Erythroblast (primary cell): Measurements from ENCODE around the gene SLC16A12.
"Not testable (repeated sequence)": the region's sequence is repeated elsewhere in the genome, so short reads cannot be mapped to it uniquely, and the experiment has no call there.

Experiments used
- DNase-seq, 2 experiments: peaks; one replicate each; lab custom pipeline; 2025; lab: John Stamatoyannopoulos, UW
- GATA1 ChIP-seq: IDR thresholded peaks from 2 replicates; pipeline ENCODE4 v1.6.1; 2011; ENCODE audit warnings: low read depth, mild to moderate bottlenecking, control low read depth, low read length, moderate library complexity
- POLR2A ChIP-seq: IDR thresholded peaks from 2 replicates; pipeline ENCODE4 v1.6.1; 2011; ENCODE audit warnings: mild to moderate bottlenecking, low read length

SLC16A12 gene

DNA sequence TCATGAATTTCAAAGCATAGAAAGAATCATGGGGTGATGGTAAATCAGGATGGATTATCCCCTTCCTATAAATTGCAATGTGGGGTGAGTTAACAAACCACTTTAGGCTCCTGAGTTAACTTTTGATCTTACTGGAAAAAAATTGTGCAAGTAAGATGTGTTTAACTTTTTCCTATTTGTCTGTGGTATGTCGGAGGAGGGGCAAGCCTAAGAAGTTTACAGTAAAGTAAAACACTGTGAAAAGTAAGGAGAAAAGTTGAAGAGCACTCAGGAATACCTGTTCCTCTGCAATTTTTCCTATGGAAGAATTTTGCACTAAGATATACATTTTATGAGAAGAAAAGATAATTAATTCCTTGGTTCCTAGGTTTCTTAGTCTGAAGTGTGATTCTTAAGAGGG is 76.6 kb downstream of the SLC16A12 start:
- no peak for DNase-seq

DNA sequence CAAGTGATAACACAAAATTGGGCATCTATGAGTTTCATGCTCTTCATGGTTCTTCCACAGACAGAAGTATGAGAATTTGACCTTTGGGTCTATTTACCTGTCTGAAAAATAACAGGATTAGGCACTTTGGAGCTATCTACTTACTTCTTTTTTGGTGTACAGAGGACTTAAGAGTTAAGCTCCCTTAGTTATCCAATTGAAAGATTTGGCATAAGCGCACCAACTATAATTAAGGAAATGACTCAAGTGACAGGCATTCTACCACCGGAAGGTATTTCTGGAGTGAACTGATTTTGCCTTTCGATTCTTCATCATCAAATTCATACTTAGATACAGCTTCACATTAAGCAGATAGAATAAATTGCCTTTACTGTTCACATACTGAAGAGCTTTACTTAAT is 77.1 kb downstream of the SLC16A12 start:
- no peak for TF ChIP-seq POLR2A
- no peak for TF ChIP-seq GATA1
- DNase-seq: no peak

More for the DNA sequence above, 76.6 kb downstream of the SLC16A12 start:
- TF ChIP-seq POLR2A: no peak
- no peak for TF ChIP-seq GATA1

DNA sequence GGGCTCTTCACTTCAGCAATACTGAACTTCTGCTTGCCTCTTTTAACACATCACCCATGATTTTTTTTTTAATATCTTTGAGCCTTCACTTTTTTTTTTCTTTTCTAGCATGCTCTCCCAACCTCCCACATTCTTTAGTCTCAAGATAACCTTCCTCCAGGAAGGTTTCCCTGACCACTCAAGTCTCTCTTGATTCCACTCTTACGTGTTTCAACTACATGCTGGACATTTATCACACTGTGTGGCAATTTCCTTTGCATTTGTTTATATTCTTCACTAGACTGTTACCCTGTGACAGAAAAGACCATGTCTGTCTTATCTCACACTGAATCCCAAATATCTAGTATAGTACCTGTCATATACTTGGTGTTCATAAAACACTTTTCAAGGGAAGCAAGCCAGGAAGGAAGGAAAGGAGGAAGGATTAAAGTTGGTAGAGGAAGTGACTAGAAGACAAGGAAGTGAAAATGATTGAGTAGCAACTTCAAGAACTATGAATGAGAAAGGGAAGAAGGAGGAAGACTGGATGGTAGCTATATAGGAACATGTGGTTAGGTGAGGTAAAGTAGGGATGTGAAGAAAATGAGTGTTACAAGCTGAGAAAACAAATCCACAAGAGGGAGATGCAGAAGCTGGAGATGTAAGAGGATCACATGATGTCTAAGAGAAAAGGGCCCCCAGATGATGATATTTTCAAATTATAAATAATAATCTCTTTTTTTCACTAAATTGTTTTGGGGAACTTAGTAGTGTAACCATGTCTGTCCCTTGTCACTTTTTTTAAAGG is 80.6 kb downstream of the SLC16A12 start:
- TF ChIP-seq GATA1 (no peak), POLR2A (no peak)
- DNase-seq: no peak

DNA sequence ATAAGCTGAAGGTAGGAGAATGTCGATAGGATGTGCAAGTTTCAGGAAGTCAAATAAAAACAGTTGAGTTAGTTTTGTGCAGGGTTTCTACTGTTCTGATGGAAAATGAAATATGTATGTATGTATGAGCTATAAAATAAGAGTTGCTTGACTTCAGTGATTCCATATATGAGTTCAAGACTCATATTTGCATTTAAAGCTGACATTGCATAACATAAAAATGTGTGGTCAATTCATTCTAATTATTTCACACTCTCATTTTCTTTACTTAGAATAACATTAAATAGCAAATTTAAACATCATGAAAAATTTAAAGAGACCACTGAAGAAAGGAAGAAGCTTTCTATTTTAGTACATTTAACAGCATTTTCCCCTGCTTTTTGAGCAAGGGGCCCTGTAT is 83.2 kb downstream of the SLC16A12 start:
- no peak for TF ChIP-seq POLR2A
- TF ChIP-seq GATA1: no peak
- no peak for DNase-seq

DNA sequence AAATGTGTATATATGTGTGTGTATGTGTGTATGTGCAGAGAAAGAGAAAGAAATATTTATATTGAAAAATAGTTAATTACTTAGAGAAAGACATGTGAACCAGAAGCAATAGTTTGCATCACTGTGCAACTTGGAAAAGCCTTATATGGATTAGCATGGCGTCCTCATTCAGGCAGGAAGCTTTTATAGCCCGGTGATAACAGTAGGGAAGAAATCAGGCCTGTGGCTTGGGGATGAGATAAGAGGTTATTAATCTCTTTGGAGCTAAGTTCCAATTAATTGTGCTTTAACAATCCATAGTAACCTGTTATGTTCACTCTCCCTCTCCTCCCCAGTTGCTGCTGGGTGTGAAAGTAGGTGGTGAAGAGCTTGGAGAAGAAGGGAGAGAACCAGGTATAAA is 84.5 kb downstream of the SLC16A12 start:
- no peak for DNase-seq
- TF ChIP-seq POLR2A (no peak), GATA1 (no peak)

DNA sequence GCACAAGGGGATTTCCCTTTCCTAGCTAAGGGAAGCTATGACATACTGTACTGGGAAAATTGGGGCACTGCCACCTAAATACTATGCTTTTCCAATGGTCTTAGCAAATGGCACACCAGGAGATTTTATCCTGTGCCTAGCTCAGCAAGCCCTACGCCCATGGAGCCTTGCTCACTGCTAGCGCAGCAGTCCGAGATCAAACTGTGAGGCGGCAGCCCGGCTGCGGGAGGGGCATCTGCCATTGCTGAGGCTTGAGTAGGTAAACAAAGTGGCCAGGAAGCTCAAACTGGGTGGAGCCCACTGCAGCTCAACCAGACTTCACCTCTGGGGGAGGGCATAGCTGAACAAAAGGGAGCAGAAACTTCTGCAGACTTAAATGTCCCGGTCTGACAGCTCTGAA is 90.6 kb downstream of the SLC16A12 start:
- DNase-seq: not testable (repeated sequence)

DNA sequence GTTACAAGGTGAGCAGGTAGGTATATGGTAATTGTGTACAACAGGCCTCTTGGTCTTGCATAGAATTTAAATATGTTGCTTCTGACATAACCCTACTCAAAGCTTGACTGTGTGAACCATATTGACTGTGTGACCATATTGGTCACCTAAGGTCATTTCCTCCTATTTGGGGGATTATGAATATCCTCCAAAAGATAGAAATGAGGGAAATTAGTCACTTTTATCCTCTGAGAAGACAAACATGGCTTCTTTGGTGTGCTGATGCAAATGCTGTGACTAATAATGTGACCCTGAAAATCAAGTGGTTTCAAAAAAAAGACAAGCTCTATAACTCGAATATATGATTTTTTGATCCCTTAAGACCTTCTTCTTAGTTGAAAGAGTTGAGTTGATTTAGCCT is 93.1 kb downstream of the SLC16A12 start:
- DNase-seq: no peak
- no peak for TF ChIP-seq GATA1
- TF ChIP-seq POLR2A: no peak

DNA sequence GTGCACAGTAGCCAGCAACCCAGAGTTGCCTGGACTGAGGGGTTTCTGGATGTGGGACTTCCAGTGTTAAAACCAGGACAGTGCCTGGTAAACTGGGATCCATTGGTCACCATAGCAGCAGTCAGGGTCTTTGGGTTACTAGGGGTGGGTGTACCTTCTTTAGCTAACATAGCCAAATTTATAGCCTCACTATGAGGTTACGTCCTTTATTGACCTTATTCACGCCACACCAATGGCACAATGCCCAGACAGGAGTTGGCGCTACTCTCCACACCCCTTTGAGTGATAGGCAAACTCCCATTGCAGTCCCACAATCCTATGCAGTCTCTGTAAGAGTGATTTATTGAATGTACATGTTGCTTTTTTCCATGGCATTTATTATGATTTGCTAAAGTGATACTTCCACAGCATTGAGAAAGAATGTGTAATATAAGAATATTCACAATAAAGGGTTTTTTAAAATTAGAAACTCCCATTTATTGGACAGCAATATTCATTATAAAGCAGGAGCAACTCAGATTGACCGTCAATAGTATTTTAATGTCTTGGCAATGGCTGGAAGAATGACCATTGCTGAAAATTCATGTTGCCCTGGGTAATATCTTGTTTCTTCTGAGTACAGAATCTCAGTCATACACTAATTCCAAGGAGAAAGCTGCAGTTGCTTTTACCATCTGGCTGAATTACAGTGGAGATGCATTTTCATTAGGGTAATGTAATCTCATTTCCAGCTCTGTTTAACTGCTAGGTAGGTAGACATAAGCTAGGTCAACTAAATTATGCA is 95.0 kb downstream of the SLC16A12 start:
- TF ChIP-seq POLR2A: no peak
- TF ChIP-seq GATA1: no peak
- peak in 1 of 2 experiments; percentile 6 for DNase-seq

DNA sequence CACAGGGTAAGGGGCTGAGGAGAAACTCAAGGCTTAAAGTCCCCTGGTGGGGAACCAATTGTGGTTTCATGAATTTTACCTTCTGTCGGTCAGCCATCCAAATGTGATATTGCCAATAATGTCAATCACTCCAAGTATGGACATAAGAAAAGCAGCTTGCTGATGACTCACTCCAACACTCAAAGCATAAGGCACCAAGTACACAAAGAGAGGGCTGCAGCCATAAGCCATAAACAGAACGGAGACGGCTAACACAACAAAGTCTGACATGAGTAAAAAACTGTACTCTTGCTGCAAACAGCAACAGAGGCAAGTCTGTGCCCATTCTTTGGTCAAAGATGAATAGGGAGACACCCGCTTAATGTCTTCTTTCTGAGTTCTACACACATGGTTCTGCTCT is 96.9 kb downstream of the SLC16A12 start:
- no peak for TF ChIP-seq POLR2A
- TF ChIP-seq GATA1: no peak
- DNase-seq: no peak

DNA sequence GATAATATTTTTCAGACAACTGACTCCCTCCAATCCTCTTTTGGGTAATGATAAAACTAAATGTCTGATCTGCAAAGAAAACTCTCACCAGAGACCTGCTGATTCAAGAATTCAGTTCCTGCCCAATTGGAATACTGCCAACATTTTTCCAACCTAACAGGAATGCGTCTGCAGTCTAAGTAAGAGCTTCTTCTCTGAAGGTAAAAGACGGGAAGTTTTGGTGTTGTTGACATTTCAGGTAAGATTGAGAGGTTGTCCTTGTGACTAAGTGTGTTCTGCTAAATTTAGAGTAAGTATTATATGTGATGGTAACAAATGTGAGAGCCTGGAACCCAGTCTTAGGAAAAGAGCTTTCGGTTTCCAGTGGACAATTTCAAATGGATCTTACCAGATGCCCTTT is 103.4 kb downstream of the SLC16A12 start:
- no peak for DNase-seq
- no peak for TF ChIP-seq GATA1
- TF ChIP-seq POLR2A: no peak

DNA sequence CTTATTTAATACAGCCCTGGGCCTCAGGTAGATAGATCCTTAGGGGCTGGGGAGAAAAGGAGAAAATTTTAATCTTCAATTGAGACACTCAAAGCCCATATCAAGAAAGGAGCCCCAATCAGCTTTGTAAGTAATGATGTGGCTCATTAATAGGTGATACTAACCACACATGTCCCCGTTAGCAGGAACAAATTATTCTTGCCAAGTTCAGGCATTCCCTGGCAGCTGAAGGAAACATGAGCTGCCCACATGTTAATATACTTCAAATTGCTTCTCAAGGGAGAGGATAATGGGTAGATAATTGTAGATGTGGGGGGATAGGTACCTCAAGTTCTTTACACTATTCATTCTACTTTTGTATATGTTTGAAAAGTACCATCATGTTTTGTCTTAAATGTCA is 106.5 kb downstream of the SLC16A12 start:
- no peak for TF ChIP-seq GATA1
- no peak for TF ChIP-seq POLR2A
- no peak for DNase-seq

DNA sequence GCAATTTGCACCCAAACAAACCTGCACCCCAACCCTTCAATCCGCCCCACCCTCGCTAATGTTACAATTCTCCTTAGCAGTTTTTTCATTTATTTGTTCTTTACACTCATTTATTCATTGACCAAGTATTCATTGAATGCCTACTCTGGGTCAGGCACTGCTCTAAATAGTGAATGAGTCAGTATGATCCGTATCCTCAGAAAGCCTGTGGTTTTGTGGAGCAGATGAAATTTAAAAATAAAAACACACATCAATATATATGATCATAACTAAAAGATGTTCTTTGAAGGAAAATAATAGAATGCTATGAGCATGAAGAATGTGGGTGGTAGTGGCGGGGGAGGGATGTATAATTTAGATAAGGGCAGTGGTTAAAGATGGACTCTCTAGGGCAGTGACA is 107.8 kb downstream of the SLC16A12 start:
- no peak for TF ChIP-seq GATA1
- no peak for TF ChIP-seq POLR2A
- DNase-seq: no peak

DNA sequence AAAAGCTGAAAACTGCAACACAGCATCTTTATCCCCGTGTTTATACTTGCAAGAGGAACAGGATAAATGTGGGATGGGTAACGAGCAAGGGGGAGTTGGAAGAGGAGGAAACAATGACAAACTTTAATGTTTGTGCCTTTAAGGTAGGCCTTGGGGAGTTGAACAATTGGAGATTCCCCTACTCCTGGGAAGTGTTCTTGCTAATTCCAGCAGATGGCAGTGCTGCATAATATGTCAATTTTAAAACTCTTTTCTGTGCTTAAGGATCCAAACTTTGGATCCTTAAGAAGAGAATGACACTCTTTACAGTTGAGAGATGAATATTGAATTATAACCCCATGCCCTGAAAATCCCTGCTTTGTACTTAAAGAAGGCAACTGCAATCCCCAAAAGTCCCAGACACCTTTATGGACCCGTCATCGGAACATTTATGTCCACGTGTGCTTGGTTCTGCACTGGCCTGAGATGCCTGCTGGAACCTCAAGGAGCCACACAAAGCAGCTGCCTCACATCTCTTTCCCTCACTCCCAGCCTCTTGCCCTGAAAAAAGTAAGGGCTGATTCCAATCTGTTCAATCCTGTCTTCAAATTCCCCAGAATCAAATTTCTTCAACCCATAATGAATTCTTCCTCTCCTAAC is 109.0 kb downstream of the SLC16A12 start:
- no peak for TF ChIP-seq GATA1
- DNase-seq: peak; percentile 49 to 64

DNA sequence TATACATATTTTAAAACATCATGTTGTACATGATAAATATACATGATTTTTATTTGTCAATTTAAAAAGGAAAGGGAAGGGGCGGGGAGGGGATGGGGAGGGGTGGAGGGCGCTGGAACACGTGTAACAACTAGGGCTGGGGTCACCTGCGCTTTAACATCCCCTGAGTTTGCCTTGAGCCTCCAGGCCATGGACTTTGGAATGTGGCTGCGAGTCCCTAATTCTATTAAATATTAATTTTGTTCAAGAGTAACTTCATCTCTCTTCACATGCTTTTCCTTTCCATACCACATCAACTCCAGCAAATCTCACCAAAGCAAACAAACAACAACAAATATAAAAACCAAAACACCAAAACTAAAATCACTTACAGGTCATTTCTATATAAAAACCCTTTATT is 110.4 kb downstream of the SLC16A12 start:
- TF ChIP-seq GATA1: no peak
- no peak for TF ChIP-seq POLR2A
- no peak for DNase-seq
